Fibroblast of peridontal ligament (primary cell): ENCODE data around the gene CCDC170.
"Not testable (repeated sequence)": the region's sequence is repeated elsewhere in the genome, so short reads cannot be mapped to it uniquely, and the experiment has no call there.

Experiments
- DNase-seq: peaks from one replicate; pipeline ENCODE4 v3.0.0-alpha.2; 2010; ENCODE audit errors: extremely low read depth

The CCDC170 gene

GRCh38 chr6:151493804-151494234 lies at the start of gene CCDC170:
Gene CCDC170, plus strand, starts transcription at chr6:151494017. Its CDS starts 112 bp downstream, at chr6:151494129.
- no peak for DNase-seq

- DNase-seq, result peak; percentile 93
Measured at GRCh38 chr6:151445482-151445881, 48.3 kb upstream of the CCDC170 start.

GRCh38 chr6:151447237-151447636 lies 46.6 kb upstream of the CCDC170 start:
- DNase-seq, result no peak

- DNase-seq, result no peak
Measured at GRCh38 chr6:151448623-151449022, 45.2 kb upstream of the CCDC170 start.

GRCh38 chr6:151450928-151451327 lies 42.9 kb upstream of the CCDC170 start:
- DNase-seq, result not testable (repeated sequence)

- no peak for DNase-seq
Measured at GRCh38 chr6:151451417-151451949, 42.3 kb upstream of the CCDC170 start.

GRCh38 chr6:151451950-151452749 lies 41.7 kb upstream of the CCDC170 start, which contains the start of gene RMND1:
Gene RMND1, minus strand, starts transcription at chr6:151452126. Its CDS starts 6,315 bp downstream, at chr6:151445811.
- DNase-seq, result peak; percentile 99

- no peak for DNase-seq
Measured at GRCh38 chr6:151452750-151453427, 40.9 kb upstream of the CCDC170 start.

GRCh38 chr6:151455751-151456398 lies 37.9 kb upstream of the CCDC170 start:
- not testable (repeated sequence) for DNase-seq

- DNase-seq, result no peak
Measured at GRCh38 chr6:151461673-151462072, 32.1 kb upstream of the CCDC170 start.

- no peak for DNase-seq
Measured at GRCh38 chr6:151464702-151465101, 29.1 kb upstream of the CCDC170 start.

GRCh38 chr6:151475653-151476523 lies 17.9 kb upstream of the CCDC170 start:
- peak; percentile 72 for DNase-seq

GRCh38 chr6:151477726-151478125 lies 16.1 kb upstream of the CCDC170 start:
- DNase-seq, result no peak

- DNase-seq, result no peak
Measured at GRCh38 chr6:151478670-151479069, 15.1 kb upstream of the CCDC170 start.

GRCh38 chr6:151481786-151482185 lies 12.0 kb upstream of the CCDC170 start:
- DNase-seq, result no peak

GRCh38 chr6:151482290-151482689 lies 11.5 kb upstream of the CCDC170 start:
- DNase-seq, result peak; percentile 60

- DNase-seq, result no peak
Measured at GRCh38 chr6:151483994-151484393, 9.8 kb upstream of the CCDC170 start.

GRCh38 chr6:151488226-151488625 lies 5.6 kb upstream of the CCDC170 start:
- DNase-seq, result no peak

- DNase-seq, result peak; percentile 57
Measured at GRCh38 chr6:151490996-151491395, 2.8 kb upstream of the CCDC170 start.

GRCh38 chr6:151493161-151493803 lies 535 bp upstream of the CCDC170 start:
- DNase-seq, result peak; percentile 23
